ENCODE data around the gene PLEKHA3. TPM values are rescaled to one million over a fixed set of nuclear protein-coding genes. Genes with fewer than 3 reads are reported as not detected.

The PLEKHA3 gene
- total RNA-seq, 1 donor from 2014 or later: 39.9 TPM

Other genes starting within 250 kb of the PLEKHA3 start
- 48.8 TPM for gene PRKRA, start 29.3 kb upstream of the PLEKHA3 start, total RNA-seq
- 1.1 TPM for gene PJVK, start 29.1 kb upstream of the PLEKHA3 start, total RNA-seq
- gene FKBP7, start 1.9 kb upstream of the PLEKHA3 start, total RNA-seq: 8.8 TPM

All from left ventricle myocardium superior (tissue), 1 donor.